Hematopoietic multipotent progenitor cell treated with erythropoietin and hydrocortisone succinate and interleukin-3 and kit ligand, for 15 days (in vitro differentiated cells): ENCODE results near the gene NDOR1.

ENCODE experiments used
- DNase-seq: peaks from one replicate; pipeline ENCODE4 v3.0.0-alpha.2; 2015; ENCODE audit warnings: low spot score

Gene NDOR1

DNA sequence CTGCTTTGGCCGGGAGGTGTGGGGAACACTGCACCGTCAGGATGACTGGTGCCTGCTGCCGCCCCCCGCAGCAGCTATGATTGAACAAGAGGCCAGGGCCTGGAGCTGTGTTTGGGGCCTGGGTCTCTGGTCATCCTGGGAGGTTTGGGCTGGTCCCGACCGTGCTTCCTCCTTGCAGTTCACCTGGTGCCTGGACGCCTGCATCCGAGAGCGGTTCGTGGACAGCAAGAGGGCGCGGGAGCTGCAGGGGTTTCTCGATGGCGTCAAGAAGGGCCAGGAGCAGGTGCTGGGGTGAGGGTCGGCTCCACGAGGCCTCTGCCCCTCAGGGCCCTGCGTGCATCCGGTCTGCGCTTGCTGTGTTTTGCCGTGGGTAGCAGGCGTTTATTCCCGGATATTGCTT is 58.6 kb downstream of the NDOR1 start:
- no peak for DNase-seq

DNA sequence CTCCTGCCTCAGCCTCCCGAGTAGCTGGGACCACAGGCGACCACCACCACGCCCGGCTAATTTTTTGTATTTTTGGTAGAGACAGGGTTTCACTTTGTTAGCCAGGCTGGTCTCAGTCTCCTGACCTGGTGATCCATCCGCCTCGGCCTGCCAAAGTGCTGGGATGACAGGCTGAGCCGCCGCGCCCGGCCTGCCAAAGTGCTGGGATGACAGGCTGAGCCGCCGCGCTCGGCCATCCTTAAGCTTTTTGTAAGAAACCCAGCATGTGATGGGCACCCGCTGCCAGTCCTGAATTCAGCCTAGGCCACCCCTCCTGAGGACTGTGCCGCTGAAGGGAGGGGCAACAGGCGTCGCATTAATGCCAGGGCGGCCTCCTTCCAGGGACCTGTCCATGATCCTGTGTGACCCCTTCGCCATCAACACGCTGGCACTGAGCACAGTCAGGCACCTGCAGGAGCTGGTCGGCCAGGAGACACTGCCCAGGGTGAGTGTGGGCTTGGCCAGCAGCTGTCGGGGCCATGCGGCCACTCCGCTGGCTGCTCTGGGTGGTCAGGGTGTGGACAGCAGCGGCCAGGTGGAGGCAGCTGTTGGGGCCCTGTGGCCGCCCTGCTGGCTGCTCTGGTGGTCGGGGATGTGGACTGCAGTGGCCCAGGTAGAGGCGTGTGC is 60.1 kb downstream of the NDOR1 start:
- DNase-seq: no peak

DNA sequence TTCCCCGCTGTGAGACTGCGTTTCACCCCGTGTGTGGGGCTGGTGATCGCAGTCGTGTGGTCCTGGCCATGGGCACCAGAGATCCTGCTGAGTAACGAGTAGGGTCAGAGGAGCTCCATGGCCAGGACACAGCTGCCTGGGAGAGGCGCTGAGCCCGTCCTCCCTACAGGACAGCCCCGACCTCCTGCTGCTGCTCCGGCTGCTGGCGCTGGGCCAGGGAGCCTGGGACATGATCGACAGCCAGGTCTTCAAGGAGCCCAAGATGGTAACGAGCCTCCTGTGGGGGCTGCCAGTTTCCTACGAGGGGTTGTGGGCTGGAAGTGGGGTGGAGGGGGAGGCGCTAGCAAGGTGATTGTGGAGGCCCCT is 60.6 kb downstream of the NDOR1 start:
- no peak for DNase-seq
